ENCODE measurements around the gene GRIFIN. TPM values are rescaled to one million over a fixed set of nuclear protein-coding genes. Genes with fewer than 3 reads are reported as not detected.

Gene GRIFIN
- total RNA-seq, 2 donors from 2014 or later = not detected

DNA sequence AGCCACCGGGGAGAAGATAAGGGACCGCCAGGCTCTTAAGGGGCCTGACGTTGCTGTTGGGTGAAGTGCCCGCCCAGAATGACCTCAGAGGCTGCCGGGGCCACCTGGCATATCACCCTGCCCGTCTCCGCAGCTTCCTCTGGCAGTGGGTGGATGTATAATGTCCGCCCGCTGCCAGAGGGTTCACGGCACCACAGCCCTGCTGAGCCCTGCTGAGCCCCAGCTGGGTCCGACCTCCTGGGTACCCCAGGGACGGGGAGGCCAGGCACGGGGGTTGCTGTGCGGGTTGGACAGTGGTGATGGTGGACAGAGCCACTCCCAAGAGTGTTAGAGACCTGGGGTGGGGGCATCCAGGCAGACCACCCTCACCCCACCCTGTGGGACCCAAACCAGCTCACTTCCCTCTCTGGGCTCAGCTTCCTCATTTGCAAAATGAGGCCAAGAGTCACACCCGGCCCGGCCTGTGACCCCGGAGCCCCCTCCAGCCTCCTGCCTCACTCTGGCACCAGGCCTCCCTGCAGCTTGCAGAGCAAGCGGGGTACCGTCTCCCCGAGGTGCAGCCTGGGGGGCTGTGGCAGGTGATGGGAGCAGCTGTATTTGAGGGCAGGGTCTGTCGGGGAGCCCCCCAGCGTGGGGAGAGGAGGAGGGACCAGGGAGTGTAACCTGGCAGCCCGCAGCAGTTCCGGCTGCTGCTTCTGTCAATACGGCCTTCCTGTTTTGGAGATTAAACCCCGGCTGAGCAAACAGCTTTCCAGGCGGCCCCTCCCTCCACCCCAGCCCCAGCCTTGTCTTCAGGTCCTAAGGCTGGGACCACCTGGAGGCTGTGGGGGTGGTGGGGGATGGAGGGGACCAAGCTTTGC, 34.9 kb upstream of the GRIFIN start:
- Histone ChIP-seq H3K27ac (peak overlapping the region; percentile 65), H3K9me3 (no peaks in the 10 kb centered on the region), H3K4me1 (peaks cover 16% of the 10 kb centered on the region), H3K27me3 (no peaks in the 10 kb centered on the region), H3K36me3 (no peaks in the 10 kb centered on the region), H3K9ac (ENCODE audit: low read depth in 2 of 2, low read length in 2 of 2) (peak overlapping the region; percentile 56 to 58), H3K4me3 (no peak overlapping the region)
- intact Hi-C loops (cut with DNase I) = no loop called here
- TF ChIP-seq, protein P1, sequence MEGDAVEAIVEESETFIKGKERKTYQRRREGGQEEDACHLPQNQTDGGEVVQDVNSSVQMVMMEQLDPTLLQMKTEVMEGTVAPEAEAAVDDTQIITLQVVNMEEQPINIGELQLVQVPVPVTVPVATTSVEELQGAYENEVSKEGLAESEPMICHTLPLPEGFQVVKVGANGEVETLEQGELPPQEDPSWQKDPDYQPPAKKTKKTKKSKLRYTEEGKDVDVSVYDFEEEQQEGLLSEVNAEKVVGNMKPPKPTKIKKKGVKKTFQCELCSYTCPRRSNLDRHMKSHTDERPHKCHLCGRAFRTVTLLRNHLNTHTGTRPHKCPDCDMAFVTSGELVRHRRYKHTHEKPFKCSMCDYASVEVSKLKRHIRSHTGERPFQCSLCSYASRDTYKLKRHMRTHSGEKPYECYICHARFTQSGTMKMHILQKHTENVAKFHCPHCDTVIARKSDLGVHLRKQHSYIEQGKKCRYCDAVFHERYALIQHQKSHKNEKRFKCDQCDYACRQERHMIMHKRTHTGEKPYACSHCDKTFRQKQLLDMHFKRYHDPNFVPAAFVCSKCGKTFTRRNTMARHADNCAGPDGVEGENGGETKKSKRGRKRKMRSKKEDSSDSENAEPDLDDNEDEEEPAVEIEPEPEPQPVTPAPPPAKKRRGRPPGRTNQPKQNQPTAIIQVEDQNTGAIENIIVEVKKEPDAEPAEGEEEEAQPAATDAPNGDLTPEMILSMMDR (IDR thresholded peaks at IDR 0.05) = no peak
- DNase-seq = peak; percentile 70

DNA sequence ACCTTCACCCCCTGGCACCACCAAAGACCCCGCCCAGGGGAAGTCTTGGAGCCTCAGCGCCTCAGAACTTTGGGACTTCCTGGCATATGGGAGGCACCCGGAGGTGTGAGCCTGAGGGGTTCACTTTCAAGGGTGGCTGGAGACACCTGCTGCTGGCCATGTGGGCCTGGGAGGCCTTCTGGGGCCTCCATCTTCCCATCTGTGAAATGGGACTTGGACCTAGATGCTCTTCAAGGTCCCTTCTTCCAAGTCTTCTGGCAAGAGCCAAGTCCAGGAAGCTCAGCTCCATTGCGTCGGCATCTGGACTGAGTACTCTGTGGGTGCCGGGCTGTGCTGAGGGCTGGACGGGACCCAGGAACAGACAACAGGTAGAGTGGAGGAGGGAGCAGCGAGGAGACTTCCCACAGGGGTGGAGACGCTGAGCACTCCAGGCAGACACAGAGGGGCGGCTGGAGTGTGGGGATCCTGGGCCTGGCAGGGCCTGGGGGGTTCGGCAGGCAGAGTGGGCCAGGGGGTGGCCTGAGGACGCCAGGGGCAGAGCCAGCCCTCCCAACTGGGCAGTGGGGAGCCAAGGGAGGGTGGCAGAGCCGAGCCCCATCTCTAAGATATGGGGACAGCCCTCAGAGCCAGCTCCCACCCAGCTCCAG, 34.1 kb upstream of the GRIFIN start:
- H3K27ac ChIP-seq = no peak overlapping the region

DNA sequence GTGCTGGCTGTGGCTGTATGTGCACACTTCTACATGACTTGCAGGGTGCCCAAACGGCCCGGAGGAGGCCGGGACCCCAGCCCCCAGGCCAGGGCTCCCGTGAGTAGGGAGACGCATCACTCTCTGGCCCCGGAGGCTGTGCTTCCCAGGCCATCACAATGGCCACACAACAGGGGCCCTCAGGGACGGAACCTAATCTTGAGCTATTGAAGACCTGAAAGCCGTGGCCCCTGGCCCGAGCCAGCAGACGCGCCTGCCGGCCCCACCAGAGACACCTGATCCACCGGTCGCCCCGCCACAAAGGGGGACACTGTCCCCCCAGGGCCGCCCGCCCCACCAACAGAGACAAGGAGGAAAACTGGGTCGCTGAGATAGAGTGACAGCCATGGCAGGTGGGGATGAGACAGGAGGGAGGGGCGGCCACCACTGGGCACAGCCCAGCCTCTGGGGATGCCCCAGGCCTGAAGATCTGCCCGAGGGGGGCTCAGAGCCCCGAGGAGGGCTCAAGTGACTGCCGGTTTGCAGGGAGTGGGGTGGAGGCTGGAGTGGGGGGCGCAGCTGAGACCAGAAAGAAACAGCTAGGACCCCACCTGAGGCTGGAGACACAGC, 33.2 kb upstream of the GRIFIN start:
- no peak for DNase-seq
- H3K27ac ChIP-seq = no peak overlapping the region
- H3K9ac ChIP-seq (ENCODE audit: low read depth in 2 of 2, low read length in 2 of 2) = no peak overlapping the region
- no peaks in the 10 kb centered on the region for H3K36me3 ChIP-seq
- H3K9me3 ChIP-seq = no peaks in the 10 kb centered on the region
- TF ChIP-seq, protein P1 (IDR thresholded peaks at IDR 0.05) = no peak
- no peak overlapping the region for H3K4me3 ChIP-seq
- intact Hi-C loops (cut with DNase I) = no loop called here
- H3K27me3 ChIP-seq = no peaks in the 10 kb centered on the region
- peaks cover 16% of the 10 kb centered on the region for H3K4me1 ChIP-seq

More for the DNA sequence above, 34.1 kb upstream of the GRIFIN start:
- Histone ChIP-seq H3K27me3 (no peaks in the 10 kb centered on the region), H3K9ac (ENCODE audit: low read depth in 2 of 2, low read length in 2 of 2) (no peak overlapping the region), H3K4me1 (peaks cover 16% of the 10 kb centered on the region), H3K36me3 (no peaks in the 10 kb centered on the region), H3K9me3 (no peaks in the 10 kb centered on the region), H3K4me3 (no peak overlapping the region)
- TF ChIP-seq, protein P1 (IDR thresholded peaks at IDR 0.05) = no peak
- intact Hi-C loops (cut with DNase I) = no loop called here
- no peak for DNase-seq

DNA sequence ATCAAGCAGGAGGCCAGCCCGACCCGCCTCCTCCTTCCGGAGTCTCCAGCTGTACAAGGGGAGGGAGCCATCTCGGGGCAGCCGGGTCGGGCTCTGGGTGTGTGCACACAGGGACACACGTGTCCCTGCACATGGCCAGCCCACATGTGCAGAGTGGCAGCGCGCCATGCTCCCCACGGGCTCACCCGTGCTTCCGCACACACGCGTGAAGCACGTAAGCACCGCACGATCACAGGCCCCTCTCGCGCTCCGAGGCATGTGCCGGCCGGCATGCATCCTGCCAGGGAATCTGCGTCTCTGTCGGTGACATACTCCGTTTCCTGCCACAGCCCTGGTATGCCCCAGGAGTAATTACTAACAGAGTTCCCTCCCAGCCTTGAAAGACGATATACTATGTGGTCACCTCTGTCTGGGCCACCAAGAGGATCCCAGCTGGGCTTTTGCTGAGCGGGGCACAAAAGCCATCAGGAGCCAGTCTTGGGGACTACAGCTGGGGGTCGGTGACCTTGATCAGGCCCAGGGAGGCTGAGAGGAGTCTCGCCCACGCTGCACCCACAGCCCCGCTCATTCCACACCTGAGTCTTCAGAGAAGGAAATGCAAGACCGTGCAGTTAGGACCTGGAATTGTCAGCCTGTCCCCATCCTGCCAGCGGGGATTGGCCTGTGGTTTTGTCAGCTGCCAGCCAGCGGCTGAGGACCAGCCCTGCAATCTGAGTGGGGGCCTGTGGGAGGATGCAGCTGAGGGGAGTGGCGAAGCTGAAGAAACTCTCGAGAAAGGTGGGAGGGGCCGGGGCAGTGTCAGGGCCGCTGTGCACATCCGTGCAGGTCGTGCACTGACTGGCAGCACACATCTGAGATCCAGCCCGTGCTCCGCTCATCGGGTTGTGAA, 32.4 kb upstream of the GRIFIN start:
- Histone ChIP-seq H3K9ac (ENCODE audit: low read depth in 2 of 2, low read length in 2 of 2) (peak overlapping the region in 1 of 2 donors; percentile 24), H3K27ac (no peak overlapping the region), H3K36me3 (no peaks in the 10 kb centered on the region), H3K4me3 (no peak overlapping the region), H3K27me3 (no peaks in the 10 kb centered on the region), H3K9me3 (no peaks in the 10 kb centered on the region), H3K4me1 (peaks cover 16% of the 10 kb centered on the region)
- intact Hi-C loops (cut with DNase I) = no loop called here
- DNase-seq = peak; percentile 51
- TF ChIP-seq, protein P1 (IDR thresholded peaks at IDR 0.05) = no peak

DNA sequence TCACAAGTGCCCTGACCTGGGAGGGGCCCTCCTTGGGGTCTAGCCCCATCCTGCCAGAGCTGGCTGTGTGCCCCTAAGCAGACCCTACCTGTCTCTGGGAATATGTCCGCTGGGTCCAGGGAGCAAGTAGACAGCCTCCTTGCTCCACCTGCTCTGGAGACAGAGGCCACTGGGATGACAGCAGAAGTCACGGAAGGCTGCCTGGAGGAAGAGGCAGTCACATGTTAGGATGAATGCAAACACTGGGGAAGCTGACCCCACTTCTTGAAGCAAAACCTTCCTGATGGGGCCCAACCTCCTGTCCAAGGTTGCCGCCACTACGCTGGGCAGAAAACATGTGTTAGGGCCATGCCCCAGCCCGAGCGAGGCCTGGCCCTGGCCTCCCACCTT, 31.7 kb upstream of the GRIFIN start:
- Histone ChIP-seq H3K9me3 (no peaks in the 10 kb centered on the region), H3K27me3 (no peaks in the 10 kb centered on the region), H3K27ac (no peak overlapping the region), H3K36me3 (no peaks in the 10 kb centered on the region), H3K4me1 (peaks cover 16% of the 10 kb centered on the region), H3K9ac (ENCODE audit: low read depth in 2 of 2, low read length in 2 of 2) (peak overlapping the region in 1 of 2 donors; percentile 18), H3K4me3 (no peak overlapping the region)
- TF ChIP-seq, protein P1 (IDR thresholded peaks at IDR 0.05) = no peak
- DNase-seq = no peak
- intact Hi-C loops (cut with DNase I) = no loop called here

Data from colonic mucosa (tissue), 4 donors.